ENCODE data around the gene PPM1N. TPM values are rescaled to one million over a fixed set of nuclear protein-coding genes. Genes with fewer than 3 reads are reported as not detected.
A peak's percentile ranks its signal among the peaks of the same experiment; 100 is the strongest.

Gene PPM1N
- total and polyA plus RNA-seq, 2 of the 13 experiments (the other 11 are each of a cell fraction or from before 2014, with no cell fraction given): 0.31 to 1.8 TPM

- TF ChIP-seq RERE (CRISPR knock-in tag; IDR thresholded peaks at IDR 0.05; ENCODE audit: low read depth) (no peak), ZNF616 (CRISPR knock-in tag; IDR thresholded peaks at IDR 0.05; ENCODE audit: low read depth) (no peak), POGZ (CRISPR knock-in tag; IDR thresholded peaks at IDR 0.05) (no peak), ZNF552 (CRISPR knock-in tag; IDR thresholded peaks at IDR 0.05; ENCODE audit: borderline replicate concordance) (no peak), GTF3A (CRISPR knock-in tag; conservative IDR thresholded peaks at IDR 0.05) (no peak), BRD4 (CRISPR knock-in tag; IDR thresholded peaks at IDR 0.05) (peak; percentile 42; the same call in 1 of the 2 replicates), TFAP4 (IDR thresholded peaks at IDR 0.05; ENCODE audit: borderline replicate concordance, low read depth) (no peak), RFX3 (CRISPR knock-in tag; IDR thresholded peaks at IDR 0.05) (no peak), SIN3B (IDR thresholded peaks at IDR 0.05; ENCODE audit: low read length) (no peak), ZNF784 (CRISPR knock-in tag; IDR thresholded peaks at IDR 0.05; ENCODE audit: borderline replicate concordance) (no peak), ZBTB33 (CRISPR knock-in tag; IDR thresholded peaks at IDR 0.05) (no peak), TCF7L2 (IDR thresholded peaks at IDR 0.05; ENCODE audit: low read depth, low read length) (no peak)
Observed at GRCh38 chr19:45506989-45507871, 9.0 kb downstream of the PPM1N start, which contains the start of gene VASP (continued).
